Hypothalamus (tissue), 51 donors: ENCODE data around the gene PIK3R5.

Experiments
- DNase-seq, 51 donors: peaks; one replicate each; lab custom pipeline; 2025; lab: John Stamatoyannopoulos, UW

The PIK3R5 gene, protein sequence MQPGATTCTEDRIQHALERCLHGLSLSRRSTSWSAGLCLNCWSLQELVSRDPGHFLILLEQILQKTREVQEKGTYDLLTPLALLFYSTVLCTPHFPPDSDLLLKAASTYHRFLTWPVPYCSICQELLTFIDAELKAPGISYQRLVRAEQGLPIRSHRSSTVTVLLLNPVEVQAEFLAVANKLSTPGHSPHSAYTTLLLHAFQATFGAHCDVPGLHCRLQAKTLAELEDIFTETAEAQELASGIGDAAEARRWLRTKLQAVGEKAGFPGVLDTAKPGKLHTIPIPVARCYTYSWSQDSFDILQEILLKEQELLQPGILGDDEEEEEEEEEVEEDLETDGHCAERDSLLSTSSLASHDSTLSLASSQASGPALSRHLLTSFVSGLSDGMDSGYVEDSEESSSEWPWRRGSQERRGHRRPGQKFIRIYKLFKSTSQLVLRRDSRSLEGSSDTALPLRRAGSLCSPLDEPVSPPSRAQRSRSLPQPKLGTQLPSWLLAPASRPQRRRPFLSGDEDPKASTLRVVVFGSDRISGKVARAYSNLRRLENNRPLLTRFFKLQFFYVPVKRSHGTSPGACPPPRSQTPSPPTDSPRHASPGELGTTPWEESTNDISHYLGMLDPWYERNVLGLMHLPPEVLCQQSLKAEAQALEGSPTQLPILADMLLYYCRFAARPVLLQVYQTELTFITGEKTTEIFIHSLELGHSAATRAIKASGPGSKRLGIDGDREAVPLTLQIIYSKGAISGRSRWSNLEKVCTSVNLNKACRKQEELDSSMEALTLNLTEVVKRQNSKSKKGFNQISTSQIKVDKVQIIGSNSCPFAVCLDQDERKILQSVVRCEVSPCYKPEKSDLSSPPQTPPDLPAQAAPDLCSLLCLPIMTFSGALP

GRCh38 chr17:8965394-8966168, at the start of gene PIK3R5:
PIK3R5 (minus strand) TSS chr17:8965707; CDS start chr17:8911494, 54,213 bp downstream.
- peak in 3 of 51 donors; percentile 5 to 20 (median 18) for DNase-seq

DNA sequence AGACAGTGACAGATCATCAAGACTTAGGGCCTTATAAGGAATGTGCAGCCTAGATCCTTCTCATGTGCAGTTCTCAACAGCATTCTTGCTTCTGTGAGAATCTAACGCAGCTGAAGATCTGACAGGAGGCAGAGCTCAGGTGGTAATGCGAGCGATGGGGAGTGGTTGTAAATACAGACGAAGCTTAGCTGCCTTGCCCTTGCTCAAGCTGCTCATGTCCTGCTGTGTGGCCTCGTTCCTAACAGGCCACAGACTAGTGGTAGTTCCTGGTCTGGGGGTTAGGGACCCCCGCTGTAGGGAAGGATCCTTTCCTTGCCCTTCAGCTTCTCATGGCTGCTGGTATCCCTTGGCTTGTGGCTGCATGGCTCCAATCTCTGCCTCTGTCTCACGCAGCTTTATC, 45.5 kb upstream of the PIK3R5 start:
- no peak for DNase-seq

DNA sequence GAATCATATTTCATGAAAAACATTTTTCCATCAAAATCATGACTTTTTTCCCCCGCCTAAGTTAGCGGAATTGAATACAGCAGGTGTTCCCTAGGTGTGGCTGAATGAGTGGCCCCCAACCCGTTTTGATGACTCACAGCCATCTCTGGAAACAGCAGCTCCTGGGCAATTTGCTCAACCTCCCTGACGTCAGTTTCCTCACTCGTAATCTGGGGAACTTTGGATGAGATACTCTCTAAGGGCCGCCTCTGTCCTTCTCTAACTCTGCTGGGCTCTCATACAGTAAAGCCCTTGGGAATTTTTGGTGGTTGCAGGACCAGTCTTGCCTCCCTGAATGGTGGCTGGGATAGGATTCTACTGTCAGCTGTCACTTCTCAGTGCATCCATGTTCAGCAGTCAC, 44.2 kb upstream of the PIK3R5 start:
- no peak for DNase-seq

DNA sequence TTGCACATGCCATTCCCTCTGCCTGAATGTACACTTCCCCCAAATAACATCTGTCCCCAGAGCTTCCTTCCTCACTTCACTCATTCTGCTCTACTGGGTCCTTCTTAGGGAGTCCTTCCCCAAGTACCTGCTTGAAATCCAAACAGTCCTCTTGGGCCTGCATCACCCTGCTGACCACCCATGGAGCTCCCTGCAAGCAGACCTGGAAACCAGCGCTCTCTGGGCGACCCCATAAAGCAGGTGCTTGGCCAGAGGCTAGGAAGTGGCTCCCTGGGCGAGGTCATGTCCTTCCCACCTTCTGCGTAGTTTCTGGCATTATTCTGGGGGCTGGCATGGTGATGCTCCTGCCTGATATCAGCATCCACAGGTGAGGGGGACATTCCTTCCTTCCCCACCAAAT, 43.6 kb upstream of the PIK3R5 start:
- DNase-seq: no peak

DNA sequence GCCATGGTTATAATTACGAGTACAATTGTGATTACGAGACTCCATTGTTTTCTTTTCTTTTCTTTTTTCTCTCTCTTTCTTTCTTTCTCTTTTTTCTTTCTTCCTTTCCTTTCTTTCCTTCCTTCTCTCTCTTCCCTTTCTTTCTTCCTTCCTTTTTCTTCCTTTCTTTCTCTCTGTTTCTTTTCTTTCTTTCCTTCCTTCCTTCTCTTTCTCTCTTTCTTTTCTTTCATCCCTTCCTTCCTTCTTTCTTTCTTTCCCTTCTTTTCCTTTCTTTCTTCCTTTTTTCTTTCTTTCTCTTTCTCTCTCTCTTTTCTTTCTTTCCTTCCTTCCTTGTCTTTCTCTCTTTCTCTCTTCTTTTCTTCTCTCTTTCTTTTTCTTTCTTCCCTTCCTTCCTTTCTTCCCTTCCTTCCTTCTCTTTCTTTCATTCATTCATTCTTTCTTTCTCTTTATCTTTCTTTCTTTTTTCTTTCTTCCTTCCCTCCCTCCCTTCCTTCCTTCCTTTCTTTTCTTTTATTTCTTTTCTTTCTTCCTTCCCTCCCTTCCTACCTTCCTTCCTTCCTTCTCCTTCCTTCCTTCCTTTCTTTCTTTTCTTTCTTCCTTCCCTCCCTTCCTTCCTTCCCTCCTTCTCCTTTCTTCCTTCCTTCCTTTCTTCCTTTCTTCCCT, 41.7 kb upstream of the PIK3R5 start:
- DNase-seq: no peak

- no peak for DNase-seq
Measured at GRCh38 chr17:9006175-9006767, 40.8 kb upstream of the PIK3R5 start.

DNA sequence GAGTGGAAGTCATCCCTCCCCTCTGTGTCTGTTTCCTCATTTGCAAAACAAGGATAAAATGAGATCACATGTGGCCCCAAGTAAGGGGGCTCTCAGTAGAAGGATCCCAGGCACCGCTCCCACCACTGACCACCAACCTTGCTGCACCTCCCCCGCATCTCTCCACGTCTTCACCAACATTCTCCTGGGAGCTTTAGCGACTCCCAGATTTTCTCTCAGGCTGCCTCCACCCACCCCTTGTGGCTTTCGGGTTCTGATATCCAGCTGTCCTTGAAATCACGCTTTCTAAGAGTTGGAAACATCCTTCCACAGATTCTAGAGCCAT, 39.4 kb upstream of the PIK3R5 start:
- no peak for DNase-seq

DNA sequence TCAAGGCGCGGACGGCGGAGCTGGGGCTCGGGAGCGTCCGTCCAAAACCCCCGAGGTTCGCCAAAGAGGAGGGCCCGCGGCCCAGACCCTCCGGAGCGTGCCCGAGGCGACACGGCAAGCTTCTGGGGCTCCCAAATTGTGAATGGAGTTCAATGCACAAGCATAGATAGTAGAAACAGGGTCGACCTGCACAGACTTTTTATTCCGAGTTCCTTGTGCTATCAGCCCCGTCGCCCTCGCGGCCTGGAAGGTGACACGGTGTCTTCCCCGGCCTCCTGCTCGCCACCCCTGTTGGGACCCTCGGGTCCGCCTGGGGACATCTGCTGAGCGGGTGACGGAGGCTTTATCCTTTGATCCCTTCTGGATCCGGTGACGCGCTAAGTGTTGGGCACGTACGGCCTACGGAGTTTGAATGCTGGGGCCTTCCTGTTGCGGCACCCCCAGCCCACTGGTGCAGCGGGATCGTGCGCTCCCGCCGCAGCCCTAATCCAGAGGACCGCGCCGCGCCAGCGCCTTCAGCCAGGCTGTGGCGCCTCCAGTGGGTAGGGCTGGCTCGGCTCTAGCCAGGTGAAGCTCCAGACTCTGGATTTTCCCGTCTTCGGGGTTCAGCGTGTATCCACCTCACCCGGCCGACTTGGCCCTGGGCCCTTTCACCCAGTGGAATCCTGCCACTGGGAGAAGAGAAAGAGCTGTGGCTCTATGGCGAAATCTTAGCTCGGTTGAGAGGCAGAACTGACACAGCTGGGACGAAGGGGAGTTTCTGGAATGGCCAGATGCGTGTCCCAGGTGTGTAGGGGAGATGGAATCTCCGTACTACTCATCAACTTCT, 38.8 kb upstream of the PIK3R5 start:
- DNase-seq: no peak

DNA sequence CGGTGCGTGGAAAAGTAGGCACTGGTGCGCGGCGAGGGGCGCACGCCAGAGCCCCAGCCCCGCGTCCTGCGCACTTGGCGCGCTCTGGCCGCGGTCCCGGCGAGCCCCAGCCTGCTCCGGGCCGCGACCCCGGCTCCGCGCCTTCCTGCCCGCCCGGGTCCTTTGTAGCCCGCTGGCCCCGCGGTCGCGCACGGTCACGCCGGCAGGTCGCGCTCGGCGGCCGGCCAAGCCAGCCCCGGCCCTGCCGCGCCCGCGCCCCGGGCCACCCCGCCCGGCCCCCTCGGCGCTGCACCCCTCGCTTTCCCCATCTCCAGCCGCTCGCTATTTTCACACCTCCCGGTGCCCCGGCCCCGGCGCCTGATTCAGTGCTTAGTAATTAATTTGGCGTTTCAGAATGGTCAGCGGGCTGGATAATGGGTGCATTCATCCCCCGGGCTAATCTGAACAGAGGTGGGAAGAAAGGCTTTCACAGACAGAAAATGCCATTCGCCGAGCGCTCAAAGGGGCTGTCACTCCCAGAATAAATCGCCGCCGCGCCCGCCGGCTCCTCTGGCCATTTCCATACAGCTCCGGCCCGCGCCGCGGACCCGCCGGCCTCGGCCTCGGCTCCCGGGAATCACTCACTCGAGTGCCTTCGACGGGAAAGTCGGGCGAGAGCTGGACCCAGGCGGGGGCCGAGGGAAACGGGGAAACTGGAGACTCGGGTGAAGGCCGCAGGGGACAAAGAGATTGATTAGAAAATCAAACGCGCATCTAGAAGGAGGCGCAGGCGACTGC, 38.0 kb upstream of the PIK3R5 start:
- DNase-seq: peak in 3 of 51 donors; percentile 12 to 24 (median 18)

DNA sequence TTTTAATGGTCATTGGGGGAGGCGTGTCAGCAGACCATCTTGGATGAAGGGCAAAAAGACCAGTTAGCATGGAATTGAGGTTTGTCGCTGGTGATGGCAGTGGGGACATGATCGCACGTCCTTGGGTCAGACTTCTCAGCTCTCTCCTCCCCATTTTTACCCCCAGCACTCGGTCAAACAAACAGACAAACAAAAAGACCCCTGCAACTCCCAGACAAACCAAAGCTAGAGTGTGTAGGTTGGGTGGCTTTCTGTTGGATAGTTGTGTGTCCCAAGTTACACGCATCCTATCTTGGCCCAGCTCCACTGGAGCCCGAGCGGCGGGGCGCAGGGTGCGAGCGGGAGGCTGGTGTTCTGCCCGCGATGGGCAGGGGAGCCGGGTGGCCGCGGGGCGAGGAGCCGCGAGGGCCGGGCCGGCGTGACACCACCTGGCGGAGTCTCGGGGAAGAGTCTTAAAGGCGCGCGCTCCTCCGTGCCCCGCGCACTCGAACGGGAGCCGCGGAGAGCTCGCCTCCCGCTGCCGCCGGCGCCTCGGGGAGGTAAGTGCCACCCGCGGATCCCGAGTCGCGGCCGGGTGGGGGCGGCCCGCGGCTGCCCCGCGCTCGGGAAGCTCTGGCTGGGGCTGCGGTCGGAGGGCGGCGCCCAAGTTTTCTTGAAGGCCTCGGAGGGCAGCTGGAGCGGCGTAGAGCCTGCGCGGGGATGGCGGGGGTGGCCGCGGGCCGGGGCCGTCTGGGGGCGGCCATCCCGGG, 37.3 kb upstream of the PIK3R5 start:
- peak in 3 of 51 donors; percentile 12 to 33 (median 16) for DNase-seq

- no peak for DNase-seq
Measured at GRCh38 chr17:9002227-9002605, 36.7 kb upstream of the PIK3R5 start.

DNA sequence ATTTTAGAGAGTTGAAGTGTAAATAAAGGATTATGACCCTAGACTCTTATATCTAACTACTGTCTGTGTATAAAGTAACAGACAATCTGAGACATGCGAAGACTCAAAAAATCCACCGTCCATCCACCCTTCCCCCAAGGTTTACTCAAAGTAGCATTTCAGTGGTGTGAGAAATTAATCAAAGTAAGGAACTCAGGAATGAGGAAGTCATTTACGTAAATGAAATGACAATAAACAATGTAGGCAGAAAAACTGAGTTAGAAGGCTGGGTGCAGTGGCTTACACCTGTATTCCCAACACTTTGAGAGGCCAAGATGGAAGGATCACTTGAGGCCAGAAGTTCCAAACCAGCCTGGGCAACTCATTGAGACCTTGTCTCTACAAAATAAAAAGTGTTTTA, 36.1 kb upstream of the PIK3R5 start:
- no peak for DNase-seq

GRCh38 chr17:8997994-8998628, 32.6 kb upstream of the PIK3R5 start:
- DNase-seq: peak in 8 of 51 donors; percentile 6 to 31 (median 16)

- DNase-seq: no peak
Measured at GRCh38 chr17:8995711-8996110, 30.2 kb upstream of the PIK3R5 start.

DNA sequence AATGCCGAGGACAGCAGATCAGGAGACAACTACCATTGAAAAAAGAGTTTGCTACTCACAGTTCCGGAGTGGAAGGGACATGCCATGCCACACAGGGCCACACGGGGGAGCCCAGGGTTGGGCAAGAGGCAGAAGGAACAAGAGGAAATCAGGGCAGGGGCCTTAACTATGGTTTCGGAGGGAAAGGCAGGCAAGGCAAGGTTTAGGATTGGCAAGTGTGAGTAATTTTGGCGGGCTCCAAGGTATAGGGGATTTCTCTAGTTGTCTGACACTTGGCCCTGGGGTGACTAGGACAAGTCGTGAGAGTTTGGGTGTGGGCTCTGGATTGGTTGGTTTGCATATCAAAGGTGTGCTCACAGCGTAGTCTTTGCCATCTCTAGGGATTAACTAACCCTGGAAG, 28.8 kb upstream of the PIK3R5 start:
- DNase-seq: peak in 27 of 51 donors; percentile 3 to 74 (median 29)

DNA sequence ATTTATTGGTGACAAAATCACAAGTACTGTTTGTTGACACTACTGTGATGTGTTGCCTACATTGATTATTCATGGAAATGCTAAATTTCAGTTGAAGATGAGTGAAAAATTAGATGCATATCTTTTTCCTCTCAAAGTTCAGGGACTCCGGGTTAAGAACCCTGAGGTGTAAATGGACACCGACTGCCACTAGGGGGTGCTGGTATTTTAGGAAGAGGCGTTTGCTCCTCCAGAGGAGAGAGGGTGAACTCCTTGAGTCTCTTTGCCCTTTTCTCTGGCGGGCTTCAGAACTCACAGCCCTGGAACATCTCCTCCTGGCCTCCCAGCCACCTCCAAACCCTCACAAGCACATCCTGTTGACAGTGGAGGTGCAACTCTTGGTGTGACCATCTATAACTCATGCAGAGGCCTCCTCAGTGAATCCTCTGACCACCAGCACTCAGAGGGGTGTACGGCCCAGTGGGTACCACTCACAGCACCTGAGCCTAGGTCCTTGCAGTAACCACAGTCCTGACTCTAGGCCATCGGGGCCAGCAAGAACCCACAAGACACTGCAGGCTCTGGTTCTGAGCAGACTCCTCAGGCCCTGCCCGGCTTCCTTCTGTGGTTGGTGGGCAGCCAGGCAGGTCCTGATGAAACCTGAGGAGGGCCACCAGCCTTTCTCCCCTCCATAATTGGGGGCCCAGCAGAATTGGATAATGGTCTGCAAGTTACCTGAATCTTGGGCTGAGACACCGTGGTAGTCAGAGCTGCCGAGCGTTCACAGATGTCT, 26.2 kb upstream of the PIK3R5 start:
- peak in 28 of 51 donors; percentile 7 to 69 (median 28) for DNase-seq
